Tibial nerve (tissue), 4 donors: ENCODE measurements around the gene SERPINH1.

ENCODE experiments used
- CTCF ChIP-seq, 5 experiments: fragments of 200-600 bp in 3 of 5; fragments of 450-650 bp in 2 of 5; sonication (generic) in 3 of 5; IDR thresholded peaks; one replicate each; pipeline ENCODE4 v1.5.1; 2016 to 2019; ENCODE audit warnings: antibody characterized with exemption in 5 of 5, mild to moderate bottlenecking in 3 of 5, moderate library complexity in 2 of 5
- EP300 ChIP-seq, 2 donors: sonication (generic); formaldehyde crosslinking; IDR thresholded peaks; one replicate each; pipeline ENCODE4 v1.6.1; 2017; ENCODE audit warnings: antibody characterized with exemption in 2 of 2, mild to moderate bottlenecking in 1 of 2

GRCh38 chr11:75591966-75592365 is 29.9 kb downstream of the SERPINH1 start:
- no peak for TF ChIP-seq CTCF (IDR thresholded peaks at IDR 0.05)
- no peak for TF ChIP-seq EP300 (IDR thresholded peaks at IDR 0.05)
